ENCODE data around the gene CYLD. TPM values are rescaled to one million over a fixed set of nuclear protein-coding genes. Genes with fewer than 3 reads are reported as not detected.
A peak's percentile ranks its signal among the peaks of the same experiment; 100 is the strongest.

Gene CYLD
- total and polyA plus RNA-seq, 2 of the 4 experiments (the other 2 are of a cell fraction) = 16.2 to 37.3 TPM

GRCh38 chr16:50797456-50797855 is 55.6 kb downstream of the CYLD start:
- TF ChIP-seq MXI1 (IDR thresholded peaks at IDR 0.05; ENCODE audit: borderline replicate concordance, low read depth, low read length) = no peak
- TF ChIP-seq MAFK (IDR thresholded peaks at IDR 0.05; ENCODE audit: low read depth, low read length) = no peak
- TF ChIP-seq CEBPB (IDR thresholded peaks at IDR 0.05; ENCODE audit: low read depth, low read length) = no peak
- TF ChIP-seq USF2 (IDR thresholded peaks at IDR 0.05; ENCODE audit: low read depth, low read length) = no peak
- TF ChIP-seq POLR2A (IDR thresholded peaks at IDR 0.05; ENCODE audit: low read depth, low read length) = no peak
- no peak for TF ChIP-seq CHD1 (IDR thresholded peaks at IDR 0.05; ENCODE audit: low read depth, low read length)
- TF ChIP-seq NFE2L2 (IDR thresholded peaks at IDR 0.05; ENCODE audit: low read depth, low read length) = no peak
- TF ChIP-seq FOS (IDR thresholded peaks at IDR 0.05; ENCODE audit: low read depth, low read length) = no peak
- no peak for TF ChIP-seq BHLHE40 (IDR thresholded peaks at IDR 0.05; ENCODE audit: low read depth, low read length)
- TF ChIP-seq RAD21 (IDR thresholded peaks at IDR 0.05; ENCODE audit: low read length) = no peak
- no peak for TF ChIP-seq MAZ (IDR thresholded peaks at IDR 0.05; ENCODE audit: borderline replicate concordance, low read depth, low read length)
- TF ChIP-seq SMC3 (IDR thresholded peaks at IDR 0.05; ENCODE audit: low read depth, low read length) = no peak
- TF ChIP-seq, protein P1, sequence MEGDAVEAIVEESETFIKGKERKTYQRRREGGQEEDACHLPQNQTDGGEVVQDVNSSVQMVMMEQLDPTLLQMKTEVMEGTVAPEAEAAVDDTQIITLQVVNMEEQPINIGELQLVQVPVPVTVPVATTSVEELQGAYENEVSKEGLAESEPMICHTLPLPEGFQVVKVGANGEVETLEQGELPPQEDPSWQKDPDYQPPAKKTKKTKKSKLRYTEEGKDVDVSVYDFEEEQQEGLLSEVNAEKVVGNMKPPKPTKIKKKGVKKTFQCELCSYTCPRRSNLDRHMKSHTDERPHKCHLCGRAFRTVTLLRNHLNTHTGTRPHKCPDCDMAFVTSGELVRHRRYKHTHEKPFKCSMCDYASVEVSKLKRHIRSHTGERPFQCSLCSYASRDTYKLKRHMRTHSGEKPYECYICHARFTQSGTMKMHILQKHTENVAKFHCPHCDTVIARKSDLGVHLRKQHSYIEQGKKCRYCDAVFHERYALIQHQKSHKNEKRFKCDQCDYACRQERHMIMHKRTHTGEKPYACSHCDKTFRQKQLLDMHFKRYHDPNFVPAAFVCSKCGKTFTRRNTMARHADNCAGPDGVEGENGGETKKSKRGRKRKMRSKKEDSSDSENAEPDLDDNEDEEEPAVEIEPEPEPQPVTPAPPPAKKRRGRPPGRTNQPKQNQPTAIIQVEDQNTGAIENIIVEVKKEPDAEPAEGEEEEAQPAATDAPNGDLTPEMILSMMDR (conservative IDR thresholded peaks at IDR 0.05; ENCODE audit: low read depth, low read length) = no peak

More at GRCh38 chr16:50797456-50797855, 55.6 kb downstream of the CYLD start:
- H2AK5ac ChIP-seq (ENCODE audit: low read depth, low read length) = no peak overlapping the region
- CTCF ChIA-PET = interaction anchor here (1.0 to 5.0 kb wide), 3 partner anchors 9 to 27 kb away, joined by 3 to 29 read pairs (median 5); no protein-coding TSS in a partner anchor
- POLR2A ChIA-PET (ENCODE audit: unreplicated experiment) = no interaction called here
- H3K18ac ChIP-seq (ENCODE audit: low read depth, low read length) = no peak overlapping the region
- no peak overlapping the region for H2BK5ac ChIP-seq (ENCODE audit: low read depth, low read length, poor library complexity, severe bottlenecking)
- in situ Hi-C loops (cut with MboI; ENCODE audit: low sequenced_read_pairs) = loop anchor here (25.0 kb wide), 1 partner anchor 585 kb away; no protein-coding TSS in a partner anchor
- H3K9me1 ChIP-seq (ENCODE audit: insufficient read depth, low read length) = no peaks in the 10 kb centered on the region
- no peaks in the 10 kb centered on the region for H3K4me1 ChIP-seq (ENCODE audit: control insufficient read depth, insufficient read depth, low read length)
- H3K14ac ChIP-seq (replicated peaks; ENCODE audit: low read depth, low read length) = no peak overlapping the region
- H3K4me3 ChIP-seq (ENCODE audit: insufficient read depth, low read depth, low read length) = no peak overlapping the region
- no peak overlapping the region for H3K56ac ChIP-seq (ENCODE audit: extremely low read depth, insufficient read depth, low read length)
- WGBS, 2 experiments (ENCODE audit: extremely low coverage in 2 of 2, insufficient read length in 1 of 2) = no CpG with 5 or more reads among the region's 2 CpGs
- H3K36me3 ChIP-seq (ENCODE audit: control insufficient read depth, insufficient read depth, low read length) = peaks cover 12% of the 10 kb centered on the region
- H3K79me1 ChIP-seq (ENCODE audit: low read depth in 1 of 2, low read length in 2 of 2) = no peaks in the 10 kb centered on the region
- H2AK9ac ChIP-seq (replicated peaks; ENCODE audit: low read depth, low read length, poor library complexity) = no peak overlapping the region
- intact Hi-C loops (cut with micrococcal nuclease) = no loop called here
- no peak overlapping the region for H4K8ac ChIP-seq (ENCODE audit: low read depth in 2 of 2, low read length in 2 of 2)
- dilution Hi-C loops (cut with HindIII; ENCODE audit: low sequenced_read_pairs, unreplicated experiment) = no loop called here
- DNase-seq = peak; percentile 42
- H3K4me2 ChIP-seq (ENCODE audit: low read depth, low read length) = no peak overlapping the region
- no peak overlapping the region for H2BK15ac ChIP-seq (ENCODE audit: low read depth, low read length)
- H3K23ac ChIP-seq (ENCODE audit: low read depth, low read length) = no peak overlapping the region
- BruUV-seq (replicated peaks) = no TSS peak
- no peak for ATAC-seq (ENCODE audit: low read depth)
- no peaks in the 10 kb centered on the region for H3K27me3 ChIP-seq (ENCODE audit: control insufficient read depth, insufficient read depth, low read length)
- no peak overlapping the region for H2BK120ac ChIP-seq (ENCODE audit: low read depth, low read length)
- no peak overlapping the region for H3K9ac ChIP-seq (ENCODE audit: low read depth, low read length)
- no peak overlapping the region for H2BK20ac ChIP-seq (ENCODE audit: low read depth, low read length)
- no peak overlapping the region for H3K4ac ChIP-seq (ENCODE audit: low read depth, low read length)
- no peak overlapping the region for H2AFZ ChIP-seq (replicated peaks; ENCODE audit: low read length, poor library complexity)
- H3K9me3 ChIP-seq (ENCODE audit: control insufficient read depth, insufficient read depth, low read length) = no peaks in the 10 kb centered on the region
- H4K91ac ChIP-seq (ENCODE audit: insufficient read depth, low read depth, low read length) = no peak overlapping the region
- H3K27ac ChIP-seq (ENCODE audit: insufficient read depth, low read length) = no peak overlapping the region
- no peaks in the 10 kb centered on the region for H4K20me1 ChIP-seq (ENCODE audit: insufficient read depth, low read length)
- no peak overlapping the region for H4K5ac ChIP-seq (ENCODE audit: low read depth, low read length)

Data from IMR-90 (cell line).